ENCODE results near the gene MKI67.
"Not testable (repeated sequence)": the region's sequence is repeated elsewhere in the genome, so short reads cannot be mapped to it uniquely, and the experiment has no call there.

Gene MKI67

GRCh38 chr10:128167926-128168520 lies 41.8 kb upstream of the MKI67 start:
- H3K36me3 ChIP-seq = no peaks in the 10 kb centered on the region
- no peak for DNase-seq
- H3K9me3 ChIP-seq = no peaks in the 10 kb centered on the region
- TF ChIP-seq, protein P1, sequence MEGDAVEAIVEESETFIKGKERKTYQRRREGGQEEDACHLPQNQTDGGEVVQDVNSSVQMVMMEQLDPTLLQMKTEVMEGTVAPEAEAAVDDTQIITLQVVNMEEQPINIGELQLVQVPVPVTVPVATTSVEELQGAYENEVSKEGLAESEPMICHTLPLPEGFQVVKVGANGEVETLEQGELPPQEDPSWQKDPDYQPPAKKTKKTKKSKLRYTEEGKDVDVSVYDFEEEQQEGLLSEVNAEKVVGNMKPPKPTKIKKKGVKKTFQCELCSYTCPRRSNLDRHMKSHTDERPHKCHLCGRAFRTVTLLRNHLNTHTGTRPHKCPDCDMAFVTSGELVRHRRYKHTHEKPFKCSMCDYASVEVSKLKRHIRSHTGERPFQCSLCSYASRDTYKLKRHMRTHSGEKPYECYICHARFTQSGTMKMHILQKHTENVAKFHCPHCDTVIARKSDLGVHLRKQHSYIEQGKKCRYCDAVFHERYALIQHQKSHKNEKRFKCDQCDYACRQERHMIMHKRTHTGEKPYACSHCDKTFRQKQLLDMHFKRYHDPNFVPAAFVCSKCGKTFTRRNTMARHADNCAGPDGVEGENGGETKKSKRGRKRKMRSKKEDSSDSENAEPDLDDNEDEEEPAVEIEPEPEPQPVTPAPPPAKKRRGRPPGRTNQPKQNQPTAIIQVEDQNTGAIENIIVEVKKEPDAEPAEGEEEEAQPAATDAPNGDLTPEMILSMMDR (IDR thresholded peaks at IDR 0.05; ENCODE audit: low read depth, low read length) = no peak
- no peaks in the 10 kb centered on the region for H3K4me1 ChIP-seq
- H3K27me3 ChIP-seq = no peaks in the 10 kb centered on the region
- no peak overlapping the region for H3K4me3 ChIP-seq (ENCODE audit: low read depth, low read length)

DNA sequence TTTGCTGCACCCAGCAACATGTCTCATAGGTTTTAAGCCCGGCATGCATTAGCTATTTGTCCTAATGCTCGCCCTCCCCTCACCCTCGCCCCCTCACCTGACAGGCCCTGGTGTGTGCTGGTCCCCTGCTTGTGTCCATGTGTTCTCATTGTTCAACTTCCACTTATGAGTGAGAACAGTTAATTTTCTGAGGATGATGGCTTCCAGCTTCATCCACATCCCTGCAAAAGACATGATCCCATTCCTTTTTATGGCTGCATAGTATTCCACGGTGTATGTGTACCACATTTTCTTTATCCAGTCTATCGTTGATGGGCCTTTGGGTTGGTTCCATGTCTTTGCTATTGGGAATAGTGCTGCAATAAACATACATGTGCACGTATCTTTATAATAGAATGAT lies 40.9 kb upstream of the MKI67 start:
- H3K4me1 ChIP-seq; H3K27me3 ChIP-seq; H3K4me3 ChIP-seq (ENCODE audit: low read depth, low read length); H3K9me3 ChIP-seq; H3K36me3 ChIP-seq; DNase-seq: not testable (repeated sequence)

DNA sequence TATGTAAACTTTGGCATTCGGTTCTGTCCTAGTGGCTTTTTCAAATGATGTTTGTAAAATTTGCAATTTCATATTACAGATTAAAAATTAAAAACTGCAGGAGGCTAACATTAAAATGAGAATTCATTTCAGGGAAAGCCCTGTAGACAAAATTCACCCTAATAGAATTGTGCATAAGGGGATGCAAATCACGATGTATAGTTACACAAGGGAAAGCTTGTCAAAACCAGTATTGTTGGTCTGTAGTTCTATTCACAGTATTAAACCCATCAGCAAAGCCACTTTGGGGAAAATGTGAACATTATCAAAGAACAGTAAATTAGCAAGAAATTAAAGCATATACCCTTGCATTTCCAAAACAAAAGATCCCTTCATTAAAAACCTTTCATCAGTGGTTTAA lies 39.9 kb upstream of the MKI67 start:
- DNase-seq = no peak
- H3K27me3 ChIP-seq = no peaks in the 10 kb centered on the region
- H3K36me3 ChIP-seq = no peaks in the 10 kb centered on the region
- TF ChIP-seq, protein P1 (IDR thresholded peaks at IDR 0.05; ENCODE audit: low read depth, low read length) = no peak
- no peak overlapping the region for H3K4me3 ChIP-seq (ENCODE audit: low read depth, low read length)
- no peaks in the 10 kb centered on the region for H3K9me3 ChIP-seq
- H3K4me1 ChIP-seq = no peaks in the 10 kb centered on the region

- no peaks in the 10 kb centered on the region for H3K9me3 ChIP-seq
- TF ChIP-seq, protein P1 (IDR thresholded peaks at IDR 0.05; ENCODE audit: low read depth, low read length) = no peak
- no peaks in the 10 kb centered on the region for H3K36me3 ChIP-seq
- no peak for DNase-seq
- no peaks in the 10 kb centered on the region for H3K4me1 ChIP-seq
- H3K27me3 ChIP-seq = no peaks in the 10 kb centered on the region
- H3K4me3 ChIP-seq (ENCODE audit: low read depth, low read length) = no peak overlapping the region
Observed at GRCh38 chr10:128165536-128165935, 39.3 kb upstream of the MKI67 start.

DNA sequence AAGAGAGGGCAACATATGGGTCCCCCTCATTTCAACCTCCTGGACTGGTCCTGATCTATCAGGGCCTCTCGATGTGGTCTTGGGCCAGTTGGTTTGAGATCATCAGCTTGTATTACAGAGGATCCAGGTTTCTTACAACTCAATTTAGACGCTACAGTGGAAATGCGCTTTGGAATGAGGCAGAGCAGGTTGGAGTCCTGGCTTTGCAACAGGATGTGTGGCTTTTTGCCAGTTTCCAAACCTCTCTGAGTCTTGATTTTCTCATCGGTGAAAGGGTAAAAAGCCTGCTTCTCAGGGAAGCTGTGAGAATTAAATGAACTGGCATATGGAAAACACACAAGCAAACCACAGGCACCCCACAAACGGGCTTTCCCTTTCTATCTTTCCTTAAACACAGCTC lies 37.5 kb upstream of the MKI67 start:
- Histone ChIP-seq H3K27me3 (no peaks in the 10 kb centered on the region), H3K4me3 (ENCODE audit: low read depth, low read length) (no peak overlapping the region), H3K4me1 (no peaks in the 10 kb centered on the region), H3K9me3 (no peaks in the 10 kb centered on the region), H3K36me3 (no peaks in the 10 kb centered on the region)
- no peak for DNase-seq
- TF ChIP-seq, protein P1 (IDR thresholded peaks at IDR 0.05; ENCODE audit: low read depth, low read length) = no peak

GRCh38 chr10:128161031-128161430 lies 34.8 kb upstream of the MKI67 start:
- Histone ChIP-seq H3K36me3 (no peaks in the 10 kb centered on the region), H3K9me3 (no peaks in the 10 kb centered on the region), H3K4me1 (no peaks in the 10 kb centered on the region), H3K27me3 (no peaks in the 10 kb centered on the region), H3K4me3 (ENCODE audit: low read depth, low read length) (no peak overlapping the region)
- DNase-seq = no peak
- TF ChIP-seq, protein P1 (IDR thresholded peaks at IDR 0.05; ENCODE audit: low read depth, low read length) = no peak

- Histone ChIP-seq H3K36me3 (no peaks in the 10 kb centered on the region), H3K9me3 (no peaks in the 10 kb centered on the region), H3K4me3 (ENCODE audit: low read depth, low read length) (no peak overlapping the region), H3K4me1 (no peaks in the 10 kb centered on the region), H3K27me3 (no peaks in the 10 kb centered on the region)
- TF ChIP-seq, protein P1 (IDR thresholded peaks at IDR 0.05; ENCODE audit: low read depth, low read length) = no peak
- no peak for DNase-seq
Observed at GRCh38 chr10:128160297-128160711, 34.1 kb upstream of the MKI67 start.

Data from BE2C (cell line).